Measurements from ENCODE around the gene PHACTR3. TPM values are rescaled to one million over a fixed set of nuclear protein-coding genes. Genes with fewer than 3 reads are reported as not detected.

PHACTR3 gene
- total and polyA plus RNA-seq, 2 donors (not counting 1 experiment from before 2014, with no cell fraction given) = not detected

DNA sequence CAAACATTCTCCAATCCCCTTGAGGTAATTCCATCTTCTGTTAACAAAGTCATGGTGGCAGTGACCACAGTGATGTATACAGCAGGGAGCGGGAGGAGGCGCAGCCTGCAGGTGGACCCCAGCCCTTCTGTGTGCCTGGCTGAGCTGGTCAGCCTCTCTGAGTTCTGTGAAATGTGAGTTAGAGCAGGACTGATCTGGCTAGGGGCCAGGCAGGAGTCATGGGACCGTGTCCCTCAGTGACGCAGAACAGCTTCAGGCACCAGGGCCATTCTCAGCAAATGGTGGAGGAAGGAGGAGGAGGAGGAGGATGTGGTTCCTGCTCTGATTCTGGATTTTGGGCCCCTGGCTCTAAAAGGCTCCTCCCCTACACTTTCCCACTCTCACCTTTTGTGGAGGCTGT lies 6.9 kb downstream of the PHACTR3 start:
- Histone ChIP-seq H3K9me3 (ENCODE audit: control insufficient read depth, insufficient read depth, low read depth, low read length) (no peaks in the 10 kb centered on the region), H3K4me2 (ENCODE audit: extremely low read depth, insufficient read depth, low read length) (no peak overlapping the region), H3K9ac (ENCODE audit: insufficient read depth, low read length) (no peak overlapping the region), H3K36me3 (ENCODE audit: control insufficient read depth, insufficient read depth, low read length) (no peaks in the 10 kb centered on the region), H3K27me3 (ENCODE audit: control insufficient read depth, insufficient read depth, low read length) (no peaks in the 10 kb centered on the region), H3K79me2 (ENCODE audit: control insufficient read depth, insufficient read depth, low read length) (no peaks in the 10 kb centered on the region), H3K27ac (ENCODE audit: insufficient read depth, low read length) (no peak overlapping the region), H4K20me1 (ENCODE audit: control insufficient read depth, extremely low read depth, insufficient read depth, low read length) (no peaks in the 10 kb centered on the region), H3K4me3 (replicated peaks in 1 of 4; ENCODE audit: control extremely low read depth in 1 of 4, insufficient read depth in 1 of 4, low read depth in 3 of 4, low read length in 4 of 4) (no peak overlapping the region), H2AFZ (ENCODE audit: low read length) (no peak overlapping the region), H3K4me1 (ENCODE audit: control insufficient read depth, extremely low read depth, insufficient read depth, low read length) (no peaks in the 10 kb centered on the region)
- TF ChIP-seq, protein P1, sequence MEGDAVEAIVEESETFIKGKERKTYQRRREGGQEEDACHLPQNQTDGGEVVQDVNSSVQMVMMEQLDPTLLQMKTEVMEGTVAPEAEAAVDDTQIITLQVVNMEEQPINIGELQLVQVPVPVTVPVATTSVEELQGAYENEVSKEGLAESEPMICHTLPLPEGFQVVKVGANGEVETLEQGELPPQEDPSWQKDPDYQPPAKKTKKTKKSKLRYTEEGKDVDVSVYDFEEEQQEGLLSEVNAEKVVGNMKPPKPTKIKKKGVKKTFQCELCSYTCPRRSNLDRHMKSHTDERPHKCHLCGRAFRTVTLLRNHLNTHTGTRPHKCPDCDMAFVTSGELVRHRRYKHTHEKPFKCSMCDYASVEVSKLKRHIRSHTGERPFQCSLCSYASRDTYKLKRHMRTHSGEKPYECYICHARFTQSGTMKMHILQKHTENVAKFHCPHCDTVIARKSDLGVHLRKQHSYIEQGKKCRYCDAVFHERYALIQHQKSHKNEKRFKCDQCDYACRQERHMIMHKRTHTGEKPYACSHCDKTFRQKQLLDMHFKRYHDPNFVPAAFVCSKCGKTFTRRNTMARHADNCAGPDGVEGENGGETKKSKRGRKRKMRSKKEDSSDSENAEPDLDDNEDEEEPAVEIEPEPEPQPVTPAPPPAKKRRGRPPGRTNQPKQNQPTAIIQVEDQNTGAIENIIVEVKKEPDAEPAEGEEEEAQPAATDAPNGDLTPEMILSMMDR (conservative IDR thresholded peaks at IDR 0.05 in 1 of 2, IDR thresholded peaks at IDR 0.05 in 1 of 2; ENCODE audit: low read depth in 1 of 2, low read length in 2 of 2) = no peak
- no peak for TF ChIP-seq EZH2 (IDR thresholded peaks at IDR 0.05; ENCODE audit: low read length, missing control alignments)
- DNase-seq (ENCODE audit: low read depth in 2 of 2) = no peak

GRCh38 chr20:59613861-59614260 lies 9.5 kb downstream of the PHACTR3 start:
- Histone ChIP-seq H3K4me2 (ENCODE audit: extremely low read depth, insufficient read depth, low read length) (no peak overlapping the region), H2AFZ (ENCODE audit: low read length) (no peak overlapping the region), H3K36me3 (ENCODE audit: control insufficient read depth, insufficient read depth, low read length) (no peaks in the 10 kb centered on the region), H4K20me1 (ENCODE audit: control insufficient read depth, extremely low read depth, insufficient read depth, low read length) (no peaks in the 10 kb centered on the region), H3K4me1 (ENCODE audit: control insufficient read depth, extremely low read depth, insufficient read depth, low read length) (no peaks in the 10 kb centered on the region), H3K4me3 (replicated peaks in 1 of 4; ENCODE audit: control extremely low read depth in 1 of 4, insufficient read depth in 1 of 4, low read depth in 3 of 4, low read length in 4 of 4) (no peak overlapping the region), H3K79me2 (ENCODE audit: control insufficient read depth, insufficient read depth, low read length) (no peaks in the 10 kb centered on the region), H3K9me3 (ENCODE audit: control insufficient read depth, insufficient read depth, low read depth, low read length) (no peaks in the 10 kb centered on the region), H3K27me3 (ENCODE audit: control insufficient read depth, insufficient read depth, low read length) (no peaks in the 10 kb centered on the region), H3K27ac (ENCODE audit: insufficient read depth, low read length) (no peak overlapping the region), H3K9ac (ENCODE audit: insufficient read depth, low read length) (no peak overlapping the region)
- TF ChIP-seq, protein P1 (conservative IDR thresholded peaks at IDR 0.05 in 1 of 2, IDR thresholded peaks at IDR 0.05 in 1 of 2; ENCODE audit: low read depth in 1 of 2, low read length in 2 of 2) = no peak
- no peak for TF ChIP-seq EZH2 (IDR thresholded peaks at IDR 0.05; ENCODE audit: low read length, missing control alignments)
- DNase-seq (ENCODE audit: low read depth in 2 of 2) = no peak

- H2AFZ ChIP-seq (ENCODE audit: low read length) = no peak overlapping the region
- DNase-seq (ENCODE audit: low read depth in 2 of 2) = no peak
Observed at GRCh38 chr20:59614714-59615113, 10.4 kb downstream of the PHACTR3 start.

More at GRCh38 chr20:59614714-59615113, 10.4 kb downstream of the PHACTR3 start:
- TF ChIP-seq, protein P1 (conservative IDR thresholded peaks at IDR 0.05 in 1 of 2, IDR thresholded peaks at IDR 0.05 in 1 of 2; ENCODE audit: low read depth in 1 of 2, low read length in 2 of 2) = no peak
- TF ChIP-seq EZH2 (IDR thresholded peaks at IDR 0.05; ENCODE audit: low read length, missing control alignments) = no peak
- no peaks in the 10 kb centered on the region for H3K4me1 ChIP-seq (ENCODE audit: control insufficient read depth, extremely low read depth, insufficient read depth, low read length)
- no peaks in the 10 kb centered on the region for H3K36me3 ChIP-seq (ENCODE audit: control insufficient read depth, insufficient read depth, low read length)
- H3K79me2 ChIP-seq (ENCODE audit: control insufficient read depth, insufficient read depth, low read length) = no peaks in the 10 kb centered on the region
- no peak overlapping the region for H3K4me3 ChIP-seq (replicated peaks in 1 of 4; ENCODE audit: control extremely low read depth in 1 of 4, insufficient read depth in 1 of 4, low read depth in 3 of 4, low read length in 4 of 4)
- no peak overlapping the region for H3K27ac ChIP-seq (ENCODE audit: insufficient read depth, low read length)
- no peaks in the 10 kb centered on the region for H4K20me1 ChIP-seq (ENCODE audit: control insufficient read depth, extremely low read depth, insufficient read depth, low read length)
- H3K9ac ChIP-seq (ENCODE audit: insufficient read depth, low read length) = no peak overlapping the region
- H3K9me3 ChIP-seq (ENCODE audit: control insufficient read depth, insufficient read depth, low read depth, low read length) = no peaks in the 10 kb centered on the region
- H3K4me2 ChIP-seq (ENCODE audit: extremely low read depth, insufficient read depth, low read length) = no peak overlapping the region
- no peaks in the 10 kb centered on the region for H3K27me3 ChIP-seq (ENCODE audit: control insufficient read depth, insufficient read depth, low read length)
